HCT116 (cell line): ENCODE results near the gene NRROS.

Experiments
- CEBPB ChIP-seq: IDR thresholded peaks from 2 replicates; pipeline ENCODE4 v1.6.1; 2012; ENCODE audit warnings: low read depth
- ELF1 ChIP-seq: IDR thresholded peaks from 2 replicates; pipeline ENCODE4 v1.6.1; 2012; ENCODE audit warnings: low read depth, borderline replicate concordance
- EZH2 ChIP-seq: fragments of 200-600 bp; sonication (generic); IDR thresholded peaks from 2 replicates; pipeline ENCODE4 v1.6.1; 2017; ENCODE audit warnings: antibody characterized with exemption, mixed run types
- EZH2phosphoT487 ChIP-seq: fragments of 200-600 bp; IDR thresholded peaks from 2 replicates; pipeline ENCODE4 v1.6.1; 2018; ENCODE audit warnings: antibody characterized with exemption, borderline replicate concordance
- FOSL1 ChIP-seq: IDR thresholded peaks from 2 replicates; pipeline ENCODE4 v1.6.1; 2012; ENCODE audit warnings: low read depth
- JUND ChIP-seq: IDR thresholded peaks from 2 replicates; pipeline ENCODE4 v1.6.1; 2012
- MAX ChIP-seq: IDR thresholded peaks from 2 replicates; pipeline ENCODE4 v1.6.1; 2012
- POLR2A ChIP-seq: IDR thresholded peaks from 2 replicates; pipeline ENCODE4 v1.7.0; 2011; ENCODE audit warnings: borderline replicate concordance; ENCODE audit not compliant: insufficient read depth, insufficient read length; ENCODE audit errors: extremely low read depth
- POLR2AphosphoS5 ChIP-seq: IDR thresholded peaks from 2 replicates; pipeline ENCODE4 v1.6.1; 2011; ENCODE audit warnings: mild to moderate bottlenecking, low read depth, low read length, moderate library complexity
- SP1 ChIP-seq: IDR thresholded peaks from 2 replicates; pipeline ENCODE4 v1.6.1; 2012; ENCODE audit warnings: low read depth
- SRF ChIP-seq: IDR thresholded peaks from 2 replicates; pipeline ENCODE4 v1.6.1; 2012; ENCODE audit warnings: low read depth
- YY1 ChIP-seq: IDR thresholded peaks from 2 replicates; pipeline ENCODE4 v1.6.1; 2011; ENCODE audit warnings: low read length, low read depth, moderate library complexity, mild to moderate bottlenecking; ENCODE audit not compliant: insufficient replicate concordance; ENCODE audit errors: extremely low read depth
- TF ChIP-seq, protein P1 (sequence below): IDR thresholded peaks from 2 replicates; pipeline ENCODE4 v1.6.1; 2012
- TF ChIP-seq, protein P2 (sequence below), 3 experiments: fragments of 200-600 bp in 1 of 3; sonication (generic) in 1 of 3; IDR thresholded peaks in 2 of 3; conservative IDR thresholded peaks in 1 of 3; 2 replicates each; pipeline ENCODE4 v1.5.1; 2012 to 2017; ENCODE audit warnings: low read depth in 2 of 3, low read length in 2 of 3, antibody characterized with exemption in 1 of 3, borderline replicate concordance in 1 of 3, control low read depth in 1 of 3, mild to moderate bottlenecking in 1 of 3, mixed read lengths in 1 of 3, mixed run types in 1 of 3, moderate library complexity in 1 of 3; ENCODE audit not compliant: insufficient read depth in 1 of 3

DNA sequence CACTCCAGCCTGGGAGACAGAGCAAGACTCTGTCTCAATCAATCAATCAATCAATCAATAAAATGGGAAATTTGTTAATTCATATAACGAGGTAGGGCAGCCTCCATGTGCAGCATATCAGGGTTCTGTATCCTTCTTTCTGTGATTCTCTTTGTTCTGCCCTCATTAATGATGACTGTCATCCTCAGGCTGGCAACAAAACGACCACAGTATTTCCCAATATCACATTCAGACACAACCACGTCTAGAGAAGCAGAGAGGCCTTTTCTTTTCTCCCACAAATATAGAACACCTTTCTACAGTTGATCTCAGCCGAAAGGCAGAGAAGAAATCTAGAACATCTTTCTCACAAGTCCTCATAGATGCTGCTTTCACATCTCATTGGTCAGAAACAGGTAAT lies 61.3 kb downstream of the NRROS start:
- no peak for TF ChIP-seq EZH2phosphoT487
- TF ChIP-seq, protein P1, sequence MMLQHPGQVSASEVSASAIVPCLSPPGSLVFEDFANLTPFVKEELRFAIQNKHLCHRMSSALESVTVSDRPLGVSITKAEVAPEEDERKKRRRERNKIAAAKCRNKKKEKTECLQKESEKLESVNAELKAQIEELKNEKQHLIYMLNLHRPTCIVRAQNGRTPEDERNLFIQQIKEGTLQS, result no peak
- TF ChIP-seq POLR2AphosphoS5, result no peak
- TF ChIP-seq, protein P2, sequence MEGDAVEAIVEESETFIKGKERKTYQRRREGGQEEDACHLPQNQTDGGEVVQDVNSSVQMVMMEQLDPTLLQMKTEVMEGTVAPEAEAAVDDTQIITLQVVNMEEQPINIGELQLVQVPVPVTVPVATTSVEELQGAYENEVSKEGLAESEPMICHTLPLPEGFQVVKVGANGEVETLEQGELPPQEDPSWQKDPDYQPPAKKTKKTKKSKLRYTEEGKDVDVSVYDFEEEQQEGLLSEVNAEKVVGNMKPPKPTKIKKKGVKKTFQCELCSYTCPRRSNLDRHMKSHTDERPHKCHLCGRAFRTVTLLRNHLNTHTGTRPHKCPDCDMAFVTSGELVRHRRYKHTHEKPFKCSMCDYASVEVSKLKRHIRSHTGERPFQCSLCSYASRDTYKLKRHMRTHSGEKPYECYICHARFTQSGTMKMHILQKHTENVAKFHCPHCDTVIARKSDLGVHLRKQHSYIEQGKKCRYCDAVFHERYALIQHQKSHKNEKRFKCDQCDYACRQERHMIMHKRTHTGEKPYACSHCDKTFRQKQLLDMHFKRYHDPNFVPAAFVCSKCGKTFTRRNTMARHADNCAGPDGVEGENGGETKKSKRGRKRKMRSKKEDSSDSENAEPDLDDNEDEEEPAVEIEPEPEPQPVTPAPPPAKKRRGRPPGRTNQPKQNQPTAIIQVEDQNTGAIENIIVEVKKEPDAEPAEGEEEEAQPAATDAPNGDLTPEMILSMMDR (IDR thresholded peaks at IDR 0.05 in 2 of 3, conservative IDR thresholded peaks at IDR 0.05 in 1 of 3; ENCODE audit: borderline replicate concordance in 1 of 3, insufficient read depth in 1 of 3, low read depth in 2 of 3, low read length in 2 of 3), result no peak
- no peak for TF ChIP-seq JUND
- TF ChIP-seq YY1, result no peak
- TF ChIP-seq POLR2A, result no peak
- TF ChIP-seq ELF1, result no peak
- TF ChIP-seq CEBPB, result no peak
- no peak for TF ChIP-seq SP1
- no peak for TF ChIP-seq SRF
- no peak for TF ChIP-seq MAX
- no peak for TF ChIP-seq EZH2
- TF ChIP-seq FOSL1, result no peak
